ENCODE results near the gene PRAMEF18. TPM values are rescaled to one million over a fixed set of nuclear protein-coding genes. Genes with fewer than 3 reads are reported as not detected.

PRAMEF18 gene
- total RNA-seq, 4 donors from 2014 or later: not detected

Other genes starting within 250 kb of the PRAMEF18 start
- gene PRAMEF27, start 169.6 kb downstream of the PRAMEF18 start, total RNA-seq: not detected
- gene HNRNPCL3, start 165.4 kb downstream of the PRAMEF18 start, total RNA-seq: not detected
- not detected for gene PRAMEF25, start 155.4 kb downstream of the PRAMEF18 start, total RNA-seq
- gene HNRNPCL2, start 109.3 kb downstream of the PRAMEF18 start, total RNA-seq: not detected
- not detected for gene PRAMEF26, start 70.1 kb downstream of the PRAMEF18 start, total RNA-seq
- not detected for gene HNRNPCL4, start 60.5 kb downstream of the PRAMEF18 start, total RNA-seq
- not detected for gene PRAMEF9, start 54.3 kb downstream of the PRAMEF18 start, total RNA-seq
- gene PRAMEF13, start 24.7 kb downstream of the PRAMEF18 start, total RNA-seq: not detected
- gene PRAMEF5, start 28.0 kb upstream of the PRAMEF18 start, total RNA-seq: not detected
- not detected for gene PRAMEF8, start 59.0 kb upstream of the PRAMEF18 start, total RNA-seq
- gene PRAMEF33, start 77.4 kb upstream of the PRAMEF18 start, total RNA-seq: not detected
- gene PRAMEF15, start 89.4 kb upstream of the PRAMEF18 start, total RNA-seq: not detected
- gene PRAMEF14, start 121.0 kb upstream of the PRAMEF18 start, total RNA-seq: not detected
- gene PRAMEF19, start 145.8 kb upstream of the PRAMEF18 start, total RNA-seq: not detected
- not detected for gene PRAMEF17, start 163.5 kb upstream of the PRAMEF18 start, total RNA-seq
- not detected for gene PRAMEF20, start 184.3 kb upstream of the PRAMEF18 start, total RNA-seq